ENCODE measurements around the gene PLA2G10. TPM values are rescaled to one million over a fixed set of nuclear protein-coding genes. Genes with fewer than 3 reads are reported as not detected.
"Not testable (repeated sequence)": the region's sequence is repeated elsewhere in the genome, so short reads cannot be mapped to it uniquely, and the experiment has no call there.

PLA2G10 gene
- total RNA-seq, 2 donors from 2014 or later, result 0.53 to 0.64 TPM

- Histone ChIP-seq H3K9me3 (ENCODE audit: control insufficient read depth, low read length) (no peaks in the 10 kb centered on the region), H3K27ac (ENCODE audit: low read depth, low read length) (no peak overlapping the region), H3K9ac (ENCODE audit: extremely low read depth, low read length, poor library complexity, severe bottlenecking) (no peak overlapping the region), H3K36me3 (ENCODE audit: control insufficient read depth, insufficient read depth, low read length) (peaks cover 31% of the 10 kb centered on the region), H3K4me3 (ENCODE audit: low read length) (peak overlapping the region; percentile 95), H3K27me3 (ENCODE audit: control insufficient read depth, insufficient read depth, low read length, poor library complexity, severe bottlenecking) (no peaks in the 10 kb centered on the region), H3K4me1 (ENCODE audit: control insufficient read depth, insufficient read depth, low read length) (peaks cover 11% of the 10 kb centered on the region)
- H3K36me3 Mint-ChIP-seq (ENCODE audit: low read depth), result peaks cover 27% of the 10 kb centered on the region
- WGBS, 2 experiments (ENCODE audit: insufficient coverage in 1 of 2, insufficient read length in 1 of 2), result 72 to 82% methylated on average over 7 of the region's 7 CpGs
- peak overlapping the region; percentile 98 for H3K27ac Mint-ChIP-seq
- H3K4me1 Mint-ChIP-seq, result peaks cover 34% of the 10 kb centered on the region
- no peak for DNase-seq
- peak overlapping the region; percentile 97 for H3K4me3 Mint-ChIP-seq
- no peaks in the 10 kb centered on the region for H3K27me3 Mint-ChIP-seq (ENCODE audit: insufficient read depth)
- no peaks in the 10 kb centered on the region for H3K9me3 Mint-ChIP-seq
- no peak for TF ChIP-seq CTCF (conservative IDR thresholded peaks at IDR 0.05)
These were observed 59.8 kb downstream of the PLA2G10 start for GRCh38 chr16:14634389-14634725.

- peak within 1 kb of the TSS; percentile 95 for H3K4me3 ChIP-seq (ENCODE audit: low read length)
- no peak for TF ChIP-seq CTCF (conservative IDR thresholded peaks at IDR 0.05)
- H3K9ac ChIP-seq (ENCODE audit: extremely low read depth, low read length, poor library complexity, severe bottlenecking), result peak within 1 kb of the TSS; percentile 87
- 0% methylated on average over 24 to 69 of the region's 69 CpGs for WGBS, 2 experiments (ENCODE audit: insufficient coverage in 1 of 2, insufficient read length in 1 of 2)
- Mint-ChIP-seq H3K27ac (peak within 1 kb of the TSS; percentile 98), H3K27me3 (ENCODE audit: insufficient read depth) (no peaks in the 10 kb centered on the region), H3K4me1 (peaks cover 41% of the 10 kb centered on the region), H3K36me3 (ENCODE audit: low read depth) (peaks cover 18% of the 10 kb centered on the region), H3K9me3 (no peaks in the 10 kb centered on the region), H3K4me3 (peak within 1 kb of the TSS; percentile 97)
- H3K36me3 ChIP-seq (ENCODE audit: control insufficient read depth, insufficient read depth, low read length), result peaks cover 23% of the 10 kb centered on the region
- H3K9me3 ChIP-seq (ENCODE audit: control insufficient read depth, low read length), result no peaks in the 10 kb centered on the region
- no peaks in the 10 kb centered on the region for H3K27me3 ChIP-seq (ENCODE audit: control insufficient read depth, insufficient read depth, low read length, poor library complexity, severe bottlenecking)
- peak within 1 kb of the TSS; percentile 69 for H3K27ac ChIP-seq (ENCODE audit: low read depth, low read length)
- DNase-seq, result peak; percentile 99
- peaks cover 11% of the 10 kb centered on the region for H3K4me1 ChIP-seq (ENCODE audit: control insufficient read depth, insufficient read depth, low read length)
These were observed 61.2 kb downstream of the PLA2G10 start, which contains the start of gene BFAR for GRCh38 chr16:14632693-14633569. Gene BFAR, plus strand, starts transcription at chr16:14632951. Its CDS starts 11,396 bp downstream, at chr16:14644347.

- H3K4me3 ChIP-seq (ENCODE audit: low read length), result peak overlapping the region; percentile 95
- WGBS, 2 experiments (ENCODE audit: insufficient coverage in 1 of 2, insufficient read length in 1 of 2), result 91% methylated on average over 26 to 28 of the region's 29 CpGs
- peaks cover 24% of the 10 kb centered on the region for H3K36me3 Mint-ChIP-seq (ENCODE audit: low read depth)
These were observed 63.3 kb downstream of the PLA2G10 start for GRCh38 chr16:14630620-14631330.

More at GRCh38 chr16:14630620-14631330, 63.3 kb downstream of the PLA2G10 start:
- peaks cover 28% of the 10 kb centered on the region for H3K4me1 Mint-ChIP-seq
- H3K9me3 Mint-ChIP-seq; H3K27me3 Mint-ChIP-seq (ENCODE audit: insufficient read depth); H3K27me3 ChIP-seq (ENCODE audit: control insufficient read depth, insufficient read depth, low read length, poor library complexity, severe bottlenecking); H3K4me1 ChIP-seq (ENCODE audit: control insufficient read depth, insufficient read depth, low read length); DNase-seq; H3K9me3 ChIP-seq (ENCODE audit: control insufficient read depth, low read length): not testable (repeated sequence)
- H3K27ac Mint-ChIP-seq, result peak overlapping the region; percentile 85
- Histone ChIP-seq H3K36me3 (ENCODE audit: control insufficient read depth, insufficient read depth, low read length) (peaks cover 35% of the 10 kb centered on the region), H3K9ac (ENCODE audit: extremely low read depth, low read length, poor library complexity, severe bottlenecking) (peak overlapping the region; percentile 95), H3K27ac (ENCODE audit: low read depth, low read length) (peak overlapping the region; percentile 40)
- H3K4me3 Mint-ChIP-seq, result peak overlapping the region; percentile 83

All from endodermal cell (in vitro differentiated cells).